Glutamatergic neuron (in vitro differentiated cells): ENCODE results near the gene KCNQ1. TPM values are rescaled to one million over a fixed set of nuclear protein-coding genes. Genes with fewer than 3 reads are reported as not detected.

ENCODE experiments used
- DNase-seq: peaks from one replicate; pipeline ENCODE4 v3.0.0; 2022
- H3K27ac Mint-ChIP-seq: one replicate; pipeline ENCODE4 v1.8.0; 2020; ENCODE audit warnings: mild to moderate bottlenecking, mixed read lengths, inconsistent platforms; ENCODE audit not compliant: unreplicated experiment
- H3K27me3 Mint-ChIP-seq: one replicate; pipeline ENCODE4 v1.8.0; 2020; ENCODE audit warnings: mild to moderate bottlenecking, moderate library complexity, mixed read lengths, inconsistent platforms; ENCODE audit not compliant: unreplicated experiment
- H3K36me3 Mint-ChIP-seq: one replicate; pipeline ENCODE4 v1.8.0; 2020; ENCODE audit warnings: mild to moderate bottlenecking, mixed read lengths, inconsistent platforms; ENCODE audit not compliant: unreplicated experiment
- H3K4me1 Mint-ChIP-seq: one replicate; pipeline ENCODE4 v1.8.0; 2020; ENCODE audit warnings: mild to moderate bottlenecking, low read depth, mixed read lengths, inconsistent platforms; ENCODE audit not compliant: unreplicated experiment
- H3K4me3 Mint-ChIP-seq: one replicate; pipeline ENCODE4 v1.8.0; 2020; ENCODE audit warnings: mild to moderate bottlenecking, mixed read lengths, inconsistent platforms; ENCODE audit not compliant: unreplicated experiment
- H3K9me3 Mint-ChIP-seq: one replicate; pipeline ENCODE4 v1.8.0; 2020; ENCODE audit warnings: mild to moderate bottlenecking, moderate library complexity, mixed read lengths, inconsistent platforms; ENCODE audit not compliant: unreplicated experiment
- CTCF ChIP-seq: fragments of 200-600 bp; sonication (generic); IDR thresholded peaks from one replicate; pipeline ENCODE4 v1.5.0; 2021; ENCODE audit not compliant: partially characterized antibody, unreplicated experiment
- total RNA-seq: library from RNA; stranded (reverse); fragmentation: NEBNext Ultra II Directional; extraction: Animal tissue kit (Norgen Biotek cat#: 25700); gene quantifications from one replicate; pipeline ENCODE4 v1.2.1, GENCODE V29; 2021; ENCODE audit not compliant: unreplicated experiment

KCNQ1 gene
- total RNA-seq, 1 donor from 2014 or later, result 0.44 TPM

GRCh38 chr11:2461253-2461955 lies 16.6 kb downstream of the KCNQ1 start:
- no peak overlapping the region for H3K27ac Mint-ChIP-seq
- no peaks in the 10 kb centered on the region for H3K4me1 Mint-ChIP-seq
- no peak overlapping the region for H3K4me3 Mint-ChIP-seq
- peaks cover 6% of the 10 kb centered on the region for H3K27me3 Mint-ChIP-seq
- no peak for TF ChIP-seq CTCF
- H3K36me3 Mint-ChIP-seq, result no peaks in the 10 kb centered on the region
- H3K9me3 Mint-ChIP-seq, result no peaks in the 10 kb centered on the region
- DNase-seq, result no peak

GRCh38 chr11:2461956-2462542 lies 17.2 kb downstream of the KCNQ1 start:
- no peak overlapping the region for H3K27ac Mint-ChIP-seq
- no peak overlapping the region for H3K4me3 Mint-ChIP-seq
- no peaks in the 10 kb centered on the region for H3K36me3 Mint-ChIP-seq
- TF ChIP-seq CTCF, result no peak
- peaks cover 6% of the 10 kb centered on the region for H3K27me3 Mint-ChIP-seq
- H3K4me1 Mint-ChIP-seq, result no peaks in the 10 kb centered on the region
- no peaks in the 10 kb centered on the region for H3K9me3 Mint-ChIP-seq
- no peak for DNase-seq

GRCh38 chr11:2462543-2462985 lies 17.8 kb downstream of the KCNQ1 start:
- no peaks in the 10 kb centered on the region for H3K9me3 Mint-ChIP-seq
- peaks cover 6% of the 10 kb centered on the region for H3K27me3 Mint-ChIP-seq
- DNase-seq, result no peak
- no peaks in the 10 kb centered on the region for H3K4me1 Mint-ChIP-seq
- TF ChIP-seq CTCF, result no peak
- no peak overlapping the region for H3K27ac Mint-ChIP-seq
- no peak overlapping the region for H3K4me3 Mint-ChIP-seq
- H3K36me3 Mint-ChIP-seq, result no peaks in the 10 kb centered on the region

- Mint-ChIP-seq H3K9me3 (no peaks in the 10 kb centered on the region), H3K27me3 (peaks cover 6% of the 10 kb centered on the region), H3K4me1 (no peaks in the 10 kb centered on the region), H3K4me3 (no peak overlapping the region), H3K36me3 (no peaks in the 10 kb centered on the region), H3K27ac (no peak overlapping the region)
- no peak for TF ChIP-seq CTCF
- no peak for DNase-seq
These were observed 18.4 kb downstream of the KCNQ1 start for GRCh38 chr11:2462986-2463765.
